Activated CD4-positive, alpha-beta T cell treated with anti-CD3 and anti-CD28 coated beads, Interleukin-2, amount 10 ng/mL, durations not matched to agents 7 days and 5 days (primary cell): ENCODE measurements around the gene CNTNAP3. TPM values are rescaled to one million over a fixed set of nuclear protein-coding genes. Genes with fewer than 3 reads are reported as not detected.
"Not testable (repeated sequence)": the region's sequence is repeated elsewhere in the genome, so short reads cannot be mapped to it uniquely, and the experiment has no call there.

ENCODE experiments used
- CTCF ChIA-PET: fragments of 350-600 bp; sonication (Branson Sonifier 250); formaldehyde crosslinking; loops from one replicate; lab custom pipeline; 2021; ENCODE audit warnings: antibody characterized with exemption; lab: Charles Lee
- POLR2A ChIA-PET: fragments of 350-600 bp; sonication (Branson Sonifier 250); formaldehyde crosslinking; loops from one replicate; lab custom pipeline; 2021; ENCODE audit warnings: antibody characterized with exemption; lab: Charles Lee
- DNase-seq: peaks from one replicate; pipeline ENCODE4 v3.0.0-alpha.2; 2020
- H3K27ac Mint-ChIP-seq: one replicate; pipeline ENCODE4 v1.8.0; 2021; ENCODE audit warnings: mild to moderate bottlenecking, moderate library complexity, mixed read lengths
- H3K27me3 Mint-ChIP-seq: one replicate; pipeline ENCODE4 v1.8.0; 2021; ENCODE audit warnings: mixed read lengths
- H3K36me3 Mint-ChIP-seq: one replicate; pipeline ENCODE4 v1.8.0; 2021; ENCODE audit warnings: low read depth, mixed read lengths
- H3K4me1 Mint-ChIP-seq: one replicate; pipeline ENCODE4 v1.8.0; 2021; ENCODE audit warnings: mixed read lengths
- H3K4me3 Mint-ChIP-seq: one replicate; pipeline ENCODE4 v1.8.0; 2021; ENCODE audit warnings: mild to moderate bottlenecking, moderate library complexity, mixed read lengths
- H3K9me3 Mint-ChIP-seq: one replicate; pipeline ENCODE4 v1.8.0; 2021; ENCODE audit warnings: mixed read lengths
- total RNA-seq, 2 experiments: library from RNA; stranded (reverse); gene quantifications; one replicate each; pipeline ENCODE4 v1.2.3, GENCODE V29; 2021

The CNTNAP3 gene
- total RNA-seq, 2 experiments from 2014 or later, result not detected

DNA sequence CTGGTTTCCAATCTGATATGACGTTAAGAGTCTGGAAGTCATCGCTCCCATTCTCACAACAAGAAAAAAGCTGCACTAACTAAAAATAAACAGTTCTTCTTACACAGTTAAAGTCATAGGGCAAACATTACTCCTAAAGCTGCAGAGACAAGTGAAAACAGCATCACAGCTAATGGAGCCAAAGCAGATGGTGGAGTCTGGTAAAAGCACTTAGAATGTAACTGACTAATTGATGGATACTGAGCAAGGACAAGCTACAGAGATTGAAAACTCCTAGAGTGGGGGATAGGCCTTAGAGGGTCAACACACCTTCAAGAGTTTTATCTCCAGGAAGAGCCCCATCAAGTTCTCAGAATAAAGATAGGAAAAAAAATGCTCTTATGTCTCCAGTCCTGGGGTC lies 166.6 kb downstream of the CNTNAP3 start:
- POLR2A ChIA-PET, CTCF ChIA-PET, H3K4me1 Mint-ChIP-seq: not testable (repeated sequence)

GRCh38 chr9:39111746-39112145 lies 176.2 kb downstream of the CNTNAP3 start:
- DNase-seq, CTCF ChIA-PET, H3K27me3 Mint-ChIP-seq, H3K36me3 Mint-ChIP-seq, H3K27ac Mint-ChIP-seq, H3K4me3 Mint-ChIP-seq, POLR2A ChIA-PET, H3K4me1 Mint-ChIP-seq, H3K9me3 Mint-ChIP-seq: not testable (repeated sequence)

More for the DNA sequence above, 166.6 kb downstream of the CNTNAP3 start:
- not testable (repeated sequence) for H3K4me3 Mint-ChIP-seq, H3K9me3 Mint-ChIP-seq, H3K27ac Mint-ChIP-seq, H3K27me3 Mint-ChIP-seq, H3K36me3 Mint-ChIP-seq, DNase-seq

DNA sequence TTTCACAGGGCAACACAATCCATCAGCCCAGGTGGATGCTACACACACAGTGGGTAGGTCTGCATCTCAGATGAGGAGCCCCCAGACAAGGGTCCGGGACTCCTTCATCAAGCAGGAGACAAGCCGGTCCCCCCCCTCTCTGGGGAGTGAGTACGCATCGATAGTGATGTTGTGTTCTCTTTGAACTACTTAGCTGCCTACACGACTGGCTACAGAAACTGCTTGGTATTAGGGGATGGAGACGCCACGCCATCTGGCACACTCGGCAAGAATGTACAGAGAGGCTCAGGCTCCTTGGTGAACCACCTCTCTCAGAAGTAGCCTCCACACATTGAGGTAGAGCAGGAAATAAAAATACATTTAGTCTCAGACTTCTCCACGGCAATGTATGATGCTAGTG lies 179.8 kb downstream of the CNTNAP3 start:
- Mint-ChIP-seq H3K4me3 (no peak overlapping the region), H3K9me3 (no peaks in the 10 kb centered on the region), H3K27ac (no peak overlapping the region), H3K27me3 (no peaks in the 10 kb centered on the region), H3K36me3 (no peaks in the 10 kb centered on the region), H3K4me1 (no peaks in the 10 kb centered on the region)
- ChIA-PET POLR2A (no interaction called here), CTCF (no interaction called here)
- DNase-seq, result no peak

DNA sequence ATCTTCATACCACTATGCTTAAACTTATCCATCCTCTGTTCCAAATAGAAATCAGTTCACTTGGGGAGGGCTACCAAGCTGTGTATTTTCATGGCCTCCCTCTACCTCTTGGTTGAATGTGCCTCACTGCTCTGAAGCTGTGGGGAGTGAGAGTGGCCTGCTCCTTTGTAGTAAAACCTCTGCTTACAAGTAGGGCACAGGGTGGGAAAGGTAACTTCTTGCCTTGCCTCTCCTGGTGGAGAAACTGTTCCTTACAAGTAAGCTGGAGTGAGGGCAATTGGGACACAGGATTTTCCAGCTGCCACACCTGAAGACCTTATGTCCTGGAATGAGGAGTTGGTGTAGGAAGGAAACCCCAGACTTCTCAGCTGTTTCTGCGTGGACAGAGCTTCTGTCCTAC lies 190.8 kb downstream of the CNTNAP3 start:
- H3K27me3 Mint-ChIP-seq, DNase-seq, H3K4me1 Mint-ChIP-seq, POLR2A ChIA-PET, CTCF ChIA-PET, H3K27ac Mint-ChIP-seq, H3K36me3 Mint-ChIP-seq, H3K9me3 Mint-ChIP-seq, H3K4me3 Mint-ChIP-seq: not testable (repeated sequence)

DNA sequence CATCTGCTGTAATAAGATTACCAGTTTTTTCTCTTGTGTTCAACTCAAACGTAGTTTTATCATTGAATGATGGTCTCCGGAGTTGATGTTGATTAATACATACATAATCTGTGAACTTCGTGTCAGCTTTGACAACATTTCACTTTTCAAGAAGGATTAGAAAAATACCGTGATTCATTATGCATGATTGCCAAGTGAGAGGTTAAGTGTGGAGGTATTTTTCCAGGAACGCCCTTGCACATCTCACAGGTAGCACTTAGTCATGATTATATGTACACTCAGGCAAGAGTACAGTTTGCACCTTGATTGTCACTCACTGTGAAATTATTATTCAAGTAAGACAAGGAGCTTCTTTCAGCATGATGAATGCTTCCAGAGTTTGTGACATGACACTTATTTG lies 202.7 kb downstream of the CNTNAP3 start:
- H3K27ac Mint-ChIP-seq, H3K4me1 Mint-ChIP-seq, POLR2A ChIA-PET, H3K36me3 Mint-ChIP-seq, CTCF ChIA-PET, H3K27me3 Mint-ChIP-seq, H3K9me3 Mint-ChIP-seq, DNase-seq, H3K4me3 Mint-ChIP-seq: not testable (repeated sequence)

GRCh38 chr9:39082574-39082973 lies 205.4 kb downstream of the CNTNAP3 start:
- H3K9me3 Mint-ChIP-seq, DNase-seq, H3K36me3 Mint-ChIP-seq, H3K27ac Mint-ChIP-seq, H3K4me3 Mint-ChIP-seq, CTCF ChIA-PET, POLR2A ChIA-PET, H3K4me1 Mint-ChIP-seq, H3K27me3 Mint-ChIP-seq: not testable (repeated sequence)

- H3K36me3 Mint-ChIP-seq, POLR2A ChIA-PET, DNase-seq, H3K27me3 Mint-ChIP-seq, H3K27ac Mint-ChIP-seq, H3K9me3 Mint-ChIP-seq, H3K4me3 Mint-ChIP-seq, CTCF ChIA-PET, H3K4me1 Mint-ChIP-seq: not testable (repeated sequence)
These were observed 207.9 kb downstream of the CNTNAP3 start for GRCh38 chr9:39080081-39080480.

DNA sequence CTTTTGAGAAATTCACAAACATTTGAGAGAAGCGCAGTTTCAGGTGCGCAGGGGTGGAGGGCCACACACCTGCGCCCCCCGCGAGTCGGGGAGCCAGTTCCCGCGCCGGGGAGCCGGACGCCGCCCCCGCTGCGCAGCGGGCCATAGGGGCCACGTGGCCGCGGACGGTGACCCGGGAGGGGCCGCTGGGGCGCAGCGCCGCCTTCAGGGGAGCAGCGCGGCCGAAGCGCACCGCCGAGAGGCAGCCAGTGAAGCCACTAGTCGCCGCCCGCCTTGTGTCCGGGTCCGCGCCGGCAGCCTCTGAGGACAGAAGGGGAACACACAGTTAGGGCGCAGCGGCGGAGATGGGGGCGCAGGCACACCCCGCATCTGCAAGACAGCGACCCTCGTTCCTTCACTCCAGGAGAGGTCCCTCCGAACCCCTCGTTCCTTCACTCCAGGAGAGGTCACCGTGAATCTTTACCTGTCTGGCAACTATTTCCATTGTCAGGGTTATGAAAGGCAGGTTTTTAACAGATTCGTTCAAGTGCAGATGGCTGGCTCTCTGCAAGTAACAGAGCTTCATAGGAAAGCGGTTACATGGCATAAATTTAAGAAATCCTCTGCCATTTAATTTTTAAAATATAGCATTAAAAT lies 209.2 kb downstream of the CNTNAP3 start:
- H3K9me3 Mint-ChIP-seq, H3K27me3 Mint-ChIP-seq, CTCF ChIA-PET, H3K36me3 Mint-ChIP-seq, H3K27ac Mint-ChIP-seq, DNase-seq, H3K4me1 Mint-ChIP-seq, H3K4me3 Mint-ChIP-seq, POLR2A ChIA-PET: not testable (repeated sequence)

DNA sequence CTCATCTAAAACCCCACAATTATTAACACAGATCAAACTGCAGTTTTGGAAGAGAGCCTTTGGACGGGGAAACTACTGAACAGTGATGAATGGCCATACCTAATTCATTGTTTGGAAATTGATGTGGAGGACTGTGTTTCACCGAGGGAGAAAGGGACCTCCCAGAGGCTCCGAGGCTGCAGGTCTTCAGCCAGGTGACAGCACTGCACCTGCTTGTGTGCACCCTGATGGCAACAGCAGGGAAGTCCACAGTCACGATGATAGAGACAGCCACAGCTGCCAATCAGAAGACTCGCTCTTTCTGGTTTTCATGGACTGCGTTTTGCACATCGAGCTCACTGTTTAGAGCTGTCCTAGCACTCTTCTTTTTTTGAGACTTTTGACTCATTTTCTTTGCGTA lies 214.4 kb downstream of the CNTNAP3 start:
- CTCF ChIA-PET, H3K9me3 Mint-ChIP-seq, POLR2A ChIA-PET, H3K4me1 Mint-ChIP-seq, H3K4me3 Mint-ChIP-seq, H3K27me3 Mint-ChIP-seq, H3K27ac Mint-ChIP-seq, H3K36me3 Mint-ChIP-seq, DNase-seq: not testable (repeated sequence)

DNA sequence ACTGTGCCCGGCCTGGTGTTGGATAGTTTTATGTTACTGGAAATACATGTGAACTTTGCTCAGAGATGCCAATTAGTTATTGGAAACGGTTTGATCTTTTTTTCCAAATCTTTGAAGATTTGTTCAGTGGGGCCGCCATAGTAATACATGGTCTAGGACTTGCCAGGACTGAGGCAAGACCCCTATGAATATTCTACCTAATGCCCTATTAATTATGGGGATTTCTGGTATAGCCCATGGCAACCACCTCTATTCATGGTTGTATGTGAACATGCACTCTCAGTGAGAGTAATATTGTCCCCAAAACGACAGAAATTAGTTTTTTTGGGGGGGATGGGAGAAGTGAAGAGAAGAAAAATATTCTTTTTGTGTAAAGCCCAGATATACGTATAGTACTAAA lies 220.3 kb downstream of the CNTNAP3 start:
- H3K27ac Mint-ChIP-seq, H3K9me3 Mint-ChIP-seq, H3K27me3 Mint-ChIP-seq, H3K4me1 Mint-ChIP-seq, H3K36me3 Mint-ChIP-seq, H3K4me3 Mint-ChIP-seq, POLR2A ChIA-PET, CTCF ChIA-PET, DNase-seq: not testable (repeated sequence)

GRCh38 chr9:39062966-39063365 lies 225.0 kb downstream of the CNTNAP3 start:
- H3K4me1 Mint-ChIP-seq, H3K27me3 Mint-ChIP-seq, DNase-seq, H3K27ac Mint-ChIP-seq, H3K9me3 Mint-ChIP-seq, H3K4me3 Mint-ChIP-seq, H3K36me3 Mint-ChIP-seq, POLR2A ChIA-PET, CTCF ChIA-PET: not testable (repeated sequence)

GRCh38 chr9:39054453-39054852 lies 233.5 kb downstream of the CNTNAP3 start:
- POLR2A ChIA-PET, DNase-seq: not testable (repeated sequence)

GRCh38 chr9:39046833-39047232 lies 241.1 kb downstream of the CNTNAP3 start:
- DNase-seq, H3K27me3 Mint-ChIP-seq, CTCF ChIA-PET, H3K4me3 Mint-ChIP-seq, H3K27ac Mint-ChIP-seq, H3K4me1 Mint-ChIP-seq, H3K36me3 Mint-ChIP-seq, H3K9me3 Mint-ChIP-seq, POLR2A ChIA-PET: not testable (repeated sequence)

More at GRCh38 chr9:39054453-39054852, 233.5 kb downstream of the CNTNAP3 start:
- H3K4me3 Mint-ChIP-seq, H3K36me3 Mint-ChIP-seq, H3K4me1 Mint-ChIP-seq, H3K9me3 Mint-ChIP-seq, H3K27ac Mint-ChIP-seq, H3K27me3 Mint-ChIP-seq, CTCF ChIA-PET: not testable (repeated sequence)

DNA sequence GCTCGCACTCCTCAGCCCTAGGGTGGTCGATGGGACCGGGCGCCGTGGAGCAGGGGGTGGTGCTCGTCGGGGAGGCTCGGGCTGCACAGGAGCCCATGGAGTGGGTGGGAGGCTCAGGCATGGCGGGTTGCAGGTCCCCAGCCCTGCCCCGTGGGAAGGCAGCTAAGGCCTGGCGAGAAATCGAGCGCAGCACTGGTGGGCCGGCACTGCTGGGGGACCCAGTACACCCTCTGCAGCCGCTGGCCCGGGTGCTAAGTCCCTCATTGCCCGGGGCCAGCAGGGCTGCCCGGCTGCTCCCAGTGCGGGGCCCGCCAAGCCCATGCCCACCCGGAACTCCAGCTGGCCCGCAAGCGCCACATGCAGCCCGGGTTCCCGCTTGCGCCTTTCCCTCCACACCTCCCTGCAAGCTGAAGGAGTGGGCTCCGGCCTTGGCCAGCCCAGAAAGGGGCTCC lies 245.6 kb downstream of the CNTNAP3 start:
- H3K36me3 Mint-ChIP-seq, CTCF ChIA-PET, H3K4me3 Mint-ChIP-seq, H3K27ac Mint-ChIP-seq, H3K4me1 Mint-ChIP-seq, H3K27me3 Mint-ChIP-seq, POLR2A ChIA-PET, DNase-seq, H3K9me3 Mint-ChIP-seq: not testable (repeated sequence)
